GM12872 (cell line): ENCODE results near the gene ARFGAP1.
A peak's percentile ranks its signal among the peaks of the same experiment; 100 is the strongest.

Experiments used
- TF ChIP-seq, protein P1 (sequence below): IDR thresholded peaks from 3 replicates; pipeline ENCODE4 v1.5.1; 2011; ENCODE audit warnings: low read depth, mild to moderate bottlenecking, low read length, moderate library complexity; ENCODE audit not compliant: insufficient read depth

ARFGAP1 gene

GRCh38 chr20:63251350-63251749 is 21.3 kb upstream of the ARFGAP1 start:
- TF ChIP-seq, protein P1, sequence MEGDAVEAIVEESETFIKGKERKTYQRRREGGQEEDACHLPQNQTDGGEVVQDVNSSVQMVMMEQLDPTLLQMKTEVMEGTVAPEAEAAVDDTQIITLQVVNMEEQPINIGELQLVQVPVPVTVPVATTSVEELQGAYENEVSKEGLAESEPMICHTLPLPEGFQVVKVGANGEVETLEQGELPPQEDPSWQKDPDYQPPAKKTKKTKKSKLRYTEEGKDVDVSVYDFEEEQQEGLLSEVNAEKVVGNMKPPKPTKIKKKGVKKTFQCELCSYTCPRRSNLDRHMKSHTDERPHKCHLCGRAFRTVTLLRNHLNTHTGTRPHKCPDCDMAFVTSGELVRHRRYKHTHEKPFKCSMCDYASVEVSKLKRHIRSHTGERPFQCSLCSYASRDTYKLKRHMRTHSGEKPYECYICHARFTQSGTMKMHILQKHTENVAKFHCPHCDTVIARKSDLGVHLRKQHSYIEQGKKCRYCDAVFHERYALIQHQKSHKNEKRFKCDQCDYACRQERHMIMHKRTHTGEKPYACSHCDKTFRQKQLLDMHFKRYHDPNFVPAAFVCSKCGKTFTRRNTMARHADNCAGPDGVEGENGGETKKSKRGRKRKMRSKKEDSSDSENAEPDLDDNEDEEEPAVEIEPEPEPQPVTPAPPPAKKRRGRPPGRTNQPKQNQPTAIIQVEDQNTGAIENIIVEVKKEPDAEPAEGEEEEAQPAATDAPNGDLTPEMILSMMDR = 0 out of 3 replicates have a peak, but pooled peaks have one; percentile 31

DNA sequence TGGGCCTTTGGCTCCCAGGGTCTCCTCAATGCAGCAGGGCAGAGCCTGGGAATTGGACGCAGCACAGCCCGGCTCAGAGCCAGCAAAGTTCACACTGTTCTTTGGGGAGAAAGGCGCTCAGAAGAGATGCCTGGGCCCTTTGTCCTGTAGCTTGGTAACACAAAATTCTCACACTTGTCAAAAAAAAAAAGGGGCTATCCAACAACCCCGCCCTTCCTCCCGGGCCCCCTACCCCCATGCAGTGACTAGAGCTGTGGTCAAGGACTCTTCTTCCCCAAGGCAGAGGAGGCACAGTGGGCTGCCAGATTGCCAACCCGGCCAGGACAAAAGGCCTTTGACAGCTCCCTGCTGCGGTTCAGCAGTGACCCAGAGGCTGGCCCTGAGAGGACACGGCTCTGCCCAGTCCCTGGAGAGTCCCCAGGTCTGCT is 20.3 kb upstream of the ARFGAP1 start:
- TF ChIP-seq, protein P1 = no peak

DNA sequence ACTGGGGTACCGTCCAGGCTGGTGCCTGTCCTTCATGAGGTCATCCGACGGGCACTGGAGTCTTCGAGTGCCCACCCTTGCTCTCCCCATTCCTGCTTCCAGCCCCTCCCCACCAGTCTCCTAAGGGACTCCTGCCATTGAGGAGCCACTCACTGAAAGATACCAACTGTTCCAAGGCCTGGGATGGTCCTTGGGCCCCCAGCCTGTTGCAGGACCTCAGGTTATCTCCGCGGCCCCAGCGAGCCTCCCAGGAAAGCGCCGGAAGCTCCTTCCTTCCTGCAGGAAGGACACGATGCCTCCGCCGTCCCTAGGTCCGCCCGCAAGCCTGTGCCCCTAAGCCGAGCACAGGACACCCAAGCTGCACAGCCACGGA is 19.6 kb upstream of the ARFGAP1 start:
- TF ChIP-seq, protein P1 = no peak

GRCh38 chr20:63253438-63254231 is 19.0 kb upstream of the ARFGAP1 start:
- TF ChIP-seq, protein P1 = no peak

DNA sequence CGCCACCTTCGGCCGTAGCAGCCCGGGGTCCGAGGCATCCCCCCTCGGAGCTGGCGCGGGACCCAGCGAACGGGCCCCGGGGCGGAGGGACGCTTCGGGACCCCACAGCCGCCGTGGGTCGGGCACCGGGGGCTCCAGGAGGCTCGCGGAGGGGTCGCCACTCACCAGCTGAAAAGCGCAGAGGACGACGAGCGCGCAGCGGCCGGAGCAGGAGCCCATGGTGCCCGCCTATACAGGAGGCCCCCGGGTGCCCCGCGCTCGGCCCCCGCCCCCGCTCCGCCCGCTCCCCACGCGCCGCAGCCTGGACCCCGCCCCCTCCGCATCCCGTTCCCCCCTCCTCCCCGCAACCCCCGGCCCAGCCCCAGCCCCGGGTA is 18.4 kb upstream of the ARFGAP1 start, which contains the start of gene NKAIN4:
Gene NKAIN4 (minus strand): TSS at position 232 of the 374 bp plus-strand sequence. CDS start 13 bp downstream, at position 219.
- TF ChIP-seq, protein P1 = no peak

- TF ChIP-seq, protein P1 = peak; percentile 26; the same call in 1 of the 3 replicates
These were observed 17.8 kb upstream of the ARFGAP1 start for GRCh38 chr20:63254606-63255384.

DNA sequence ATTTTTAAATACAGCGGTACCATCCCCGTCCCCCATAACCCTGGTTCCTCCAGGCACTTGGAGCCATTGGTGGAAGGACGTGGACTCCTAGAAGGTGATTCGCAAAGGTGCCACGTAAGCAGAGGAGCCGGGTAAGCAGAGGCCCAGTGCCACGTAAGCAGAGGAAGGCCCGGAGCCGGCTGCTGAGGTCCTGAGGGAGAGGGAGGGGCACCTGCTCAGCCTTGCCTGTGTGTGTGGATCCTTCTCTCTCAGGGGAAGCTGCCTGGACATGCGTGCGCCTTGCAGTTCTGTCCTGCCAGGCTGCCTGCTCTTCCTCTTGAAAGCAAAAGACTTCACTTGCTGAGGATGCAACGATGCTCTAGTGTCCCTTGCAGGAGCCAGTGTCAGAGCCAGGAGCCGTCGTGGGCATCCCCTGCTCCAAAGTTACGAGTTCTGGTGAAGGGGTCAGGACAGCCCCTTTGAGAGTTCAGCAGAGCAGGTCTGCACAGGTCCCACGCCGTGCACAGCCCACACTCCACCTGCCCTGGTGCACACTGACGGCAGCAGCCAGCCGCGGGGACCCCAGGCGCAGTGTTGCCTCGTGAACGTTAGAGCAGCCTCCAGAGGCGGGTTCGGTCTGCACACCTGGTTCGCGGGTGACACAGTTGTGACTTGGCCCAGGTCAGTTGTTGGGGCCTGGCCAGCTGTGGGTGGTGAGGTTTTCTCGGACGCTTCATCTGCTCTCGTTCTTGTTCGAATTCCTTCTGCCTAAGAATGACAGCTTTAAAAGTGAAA is 16.5 kb upstream of the ARFGAP1 start:
- TF ChIP-seq, protein P1 = no peak
